ENCODE results near the gene ZC3H4. TPM values are rescaled to one million over a fixed set of nuclear protein-coding genes. Genes with fewer than 3 reads are reported as not detected.

Gene ZC3H4
- total RNA-seq, 1 experiment from 2014 or later: 45.1 TPM

DNA sequence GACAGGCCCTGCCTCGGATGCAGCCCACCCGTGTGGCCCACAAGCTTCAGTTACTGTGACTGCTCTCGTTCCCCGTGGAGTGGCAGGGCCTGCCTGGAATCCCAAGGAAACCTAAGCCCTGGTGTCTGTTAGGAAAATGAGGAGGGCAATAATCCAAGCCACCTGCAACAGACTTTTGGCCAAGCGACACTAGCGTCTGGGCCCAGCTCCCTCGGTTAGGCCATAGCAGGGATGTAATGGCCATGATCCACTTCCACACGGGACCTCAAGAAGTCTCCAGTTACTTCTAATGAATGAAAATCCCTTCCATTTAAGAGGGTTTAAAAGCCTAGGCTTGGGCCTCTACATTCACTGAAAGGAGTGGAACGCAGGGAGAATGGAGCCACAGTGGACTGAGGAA, 8.9 kb downstream of the ZC3H4 start:
- POLR2A ChIA-PET: interaction anchor here (3.2 kb wide), 1 partner anchor 9 kb away, joined by 13 read pairs; the partner anchor contains the start of gene ZC3H4
- no peaks in the 10 kb centered on the region for H3K9me2 ChIP-seq (ENCODE audit: insufficient read depth)
- BruUV-seq (replicated peaks): no TSS peak
- no peak overlapping the region for H3K9ac ChIP-seq (ENCODE audit: low read length)
- peaks cover 66% of the 10 kb centered on the region for H3K79me2 ChIP-seq (ENCODE audit: insufficient read depth, low read length)
- CTCF ChIA-PET: no interaction called here
- H3K27ac ChIP-seq (ENCODE audit: low read depth, low read length): no peak overlapping the region
- H3K4me1 ChIP-seq (ENCODE audit: control insufficient read depth in 1 of 2, insufficient read depth in 2 of 2, low read length in 2 of 2): peaks cover 2 to 24% of the 10 kb centered on the region in 2 experiments
- ATAC-seq: no peak
- H3K27me3 ChIP-seq (ENCODE audit: insufficient read depth, low read length): no peaks in the 10 kb centered on the region
- TF ChIP-seq, protein P1, sequence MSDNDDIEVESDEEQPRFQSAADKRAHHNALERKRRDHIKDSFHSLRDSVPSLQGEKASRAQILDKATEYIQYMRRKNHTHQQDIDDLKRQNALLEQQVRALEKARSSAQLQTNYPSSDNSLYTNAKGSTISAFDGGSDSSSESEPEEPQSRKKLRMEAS (IDR thresholded peaks at IDR 0.05): no peak
- no peak for TF ChIP-seq EZH2phosphoT487 (IDR thresholded peaks at IDR 0.05; ENCODE audit: borderline replicate concordance)
- TF ChIP-seq EGR1 (IDR thresholded peaks at IDR 0.05; ENCODE audit: low read depth): no peak
- TF ChIP-seq CBX3 (IDR thresholded peaks at IDR 0.05; ENCODE audit: low read depth): no peak
- TF ChIP-seq, protein P2, sequence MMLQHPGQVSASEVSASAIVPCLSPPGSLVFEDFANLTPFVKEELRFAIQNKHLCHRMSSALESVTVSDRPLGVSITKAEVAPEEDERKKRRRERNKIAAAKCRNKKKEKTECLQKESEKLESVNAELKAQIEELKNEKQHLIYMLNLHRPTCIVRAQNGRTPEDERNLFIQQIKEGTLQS (IDR thresholded peaks at IDR 0.05): no peak
- TF ChIP-seq ZNF274 (IDR thresholded peaks at IDR 0.05; ENCODE audit: low read depth, low read length): no peak
- TF ChIP-seq POLR2A (IDR thresholded peaks at IDR 0.05; ENCODE audit: borderline replicate concordance, extremely low read depth, insufficient read depth, insufficient read length): no peak
- no peak for TF ChIP-seq SRF (IDR thresholded peaks at IDR 0.05; ENCODE audit: low read depth)
- TF ChIP-seq YY1 (IDR thresholded peaks at IDR 0.05; ENCODE audit: extremely low read depth, insufficient replicate concordance, low read depth, low read length): no peak
- no peak for TF ChIP-seq ELF1 (IDR thresholded peaks at IDR 0.05; ENCODE audit: borderline replicate concordance, low read depth)
- no peak for TF ChIP-seq TCF7L2 (IDR thresholded peaks at IDR 0.05; ENCODE audit: borderline replicate concordance, extremely low read depth, insufficient read depth, insufficient read length)
- no peak for TF ChIP-seq RAD21 (IDR thresholded peaks at IDR 0.05; ENCODE audit: low read depth)
- no peak for TF ChIP-seq SP1 (IDR thresholded peaks at IDR 0.05; ENCODE audit: low read depth)
- TF ChIP-seq, protein P3, sequence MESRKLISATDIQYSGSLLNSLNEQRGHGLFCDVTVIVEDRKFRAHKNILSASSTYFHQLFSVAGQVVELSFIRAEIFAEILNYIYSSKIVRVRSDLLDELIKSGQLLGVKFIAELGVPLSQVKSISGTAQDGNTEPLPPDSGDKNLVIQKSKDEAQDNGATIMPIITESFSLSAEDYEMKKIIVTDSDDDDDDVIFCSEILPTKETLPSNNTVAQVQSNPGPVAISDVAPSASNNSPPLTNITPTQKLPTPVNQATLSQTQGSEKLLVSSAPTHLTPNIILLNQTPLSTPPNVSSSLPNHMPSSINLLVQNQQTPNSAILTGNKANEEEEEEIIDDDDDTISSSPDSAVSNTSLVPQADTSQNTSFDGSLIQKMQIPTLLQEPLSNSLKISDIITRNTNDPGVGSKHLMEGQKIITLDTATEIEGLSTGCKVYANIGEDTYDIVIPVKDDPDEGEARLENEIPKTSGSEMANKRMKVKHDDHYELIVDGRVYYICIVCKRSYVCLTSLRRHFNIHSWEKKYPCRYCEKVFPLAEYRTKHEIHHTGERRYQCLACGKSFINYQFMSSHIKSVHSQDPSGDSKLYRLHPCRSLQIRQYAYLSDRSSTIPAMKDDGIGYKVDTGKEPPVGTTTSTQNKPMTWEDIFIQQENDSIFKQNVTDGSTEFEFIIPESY (IDR thresholded peaks at IDR 0.05; ENCODE audit: extremely low read depth, insufficient replicate concordance, low read length): no peak
- TF ChIP-seq CEBPB (IDR thresholded peaks at IDR 0.05; ENCODE audit: low read depth): no peak
- no peak for TF ChIP-seq REST (IDR thresholded peaks at IDR 0.05; ENCODE audit: low read depth)
- TF ChIP-seq POLR2AphosphoS5 (IDR thresholded peaks at IDR 0.05; ENCODE audit: low read depth, low read length): no peak
- intact Hi-C loops (cut with micrococcal nuclease): no loop called here
- H3K36me3 ChIP-seq (ENCODE audit: control insufficient read depth in 1 of 2, insufficient read depth in 2 of 2, low read length in 2 of 2): peaks cover 0 to 8% of the 10 kb centered on the region in 2 experiments; a peak in 2 of 4 replicates
- no peak overlapping the region for H3K4me2 ChIP-seq (ENCODE audit: low read length)
- H3K9me3 ChIP-seq (ENCODE audit: control insufficient read depth in 1 of 2, insufficient read depth in 1 of 2, low read depth in 1 of 2, low read length in 2 of 2): no peaks in the 10 kb centered on the region
- H3K4me3 ChIP-seq (replicated peaks in 1 of 2; ENCODE audit: low read depth in 1 of 2, low read length in 2 of 2): no peak overlapping the region
- DNase-seq (ENCODE audit: low read depth, low spot score): no peak
- H2AFZ ChIP-seq (ENCODE audit: low read depth, low read length, poor library complexity, severe bottlenecking): no peak overlapping the region
- H4K20me1 ChIP-seq (ENCODE audit: insufficient read depth): no peaks in the 10 kb centered on the region
- RAD21 ChIA-PET (ENCODE audit: low non-redundant PET in 1 of 2, low total read pairs in 2 of 2, uncharacterized antibody in 2 of 2, unreplicated experiment in 2 of 2): no interaction called here
